ENCODE results near the gene NPFFR1. TPM values are rescaled to one million over a fixed set of nuclear protein-coding genes. Genes with fewer than 3 reads are reported as not detected.

NPFFR1 gene
- total RNA-seq, 2 experiments from 2014 or later: not detected

DNA sequence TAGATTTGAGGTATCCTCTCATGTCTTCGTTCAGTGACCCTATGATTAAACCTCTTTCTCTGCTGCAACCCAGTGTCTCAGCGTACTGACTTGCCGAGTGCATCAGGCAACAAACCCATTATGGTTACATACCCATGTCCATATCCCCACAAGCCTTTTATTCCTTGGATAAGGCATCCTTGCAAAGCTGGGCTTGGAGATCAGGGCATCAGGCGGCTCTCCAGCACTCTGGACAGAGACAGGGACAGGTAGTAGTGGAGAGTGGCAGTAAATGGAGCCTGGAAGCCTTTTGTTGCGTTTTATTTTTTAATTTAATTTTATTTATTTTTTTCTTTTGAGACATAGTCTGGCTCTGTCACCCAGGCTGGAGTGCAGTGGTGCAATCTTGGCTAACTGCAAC lies 32.0 kb upstream of the NPFFR1 start:
- BruUV-seq (replicated peaks): no TSS peak
- Histone ChIP-seq H3K36me3 (ENCODE audit: insufficient read depth, low read length) (peaks cover 9% of the 10 kb centered on the region; the same call in 1 of the 2 replicates), H3K4me3 (ENCODE audit: low read depth, low read length, poor library complexity, severe bottlenecking) (peak overlapping the region; percentile 3), H3K27ac (ENCODE audit: low read depth, low read length, poor library complexity, severe bottlenecking) (peak overlapping the region; percentile 84), H3K9me2 (ENCODE audit: insufficient read depth, low read length) (no peaks in the 10 kb centered on the region), H3K4me2 (ENCODE audit: low read length) (peak overlapping the region; percentile 82), H4K20me1 (ENCODE audit: insufficient read depth, low read length) (no peaks in the 10 kb centered on the region), H3K4me1 (ENCODE audit: insufficient read depth, low read length, poor library complexity, severe bottlenecking) (peaks cover 74% of the 10 kb centered on the region), H2AFZ (ENCODE audit: low read length) (no peak overlapping the region), H3K79me2 (ENCODE audit: insufficient read depth, low read depth, low read length) (no peaks in the 10 kb centered on the region), H3K9me3 (ENCODE audit: low read length) (no peaks in the 10 kb centered on the region)
- CTCF ChIA-PET (ENCODE audit: unreplicated experiment): no interaction called here
- no peak for DNase-seq (ENCODE audit: low spot score)
- intact Hi-C loops (cut with micrococcal nuclease; ENCODE audit: unreplicated experiment): loop anchor here (1.0 to 5.0 kb wide), 3 partner anchors 10 to 44 kb away; no protein-coding TSS in a partner anchor
- TF ChIP-seq EZH2phosphoT487 (IDR thresholded peaks at IDR 0.05; ENCODE audit: borderline replicate concordance, low read depth, low read length): no peak
- TF ChIP-seq, protein P1, sequence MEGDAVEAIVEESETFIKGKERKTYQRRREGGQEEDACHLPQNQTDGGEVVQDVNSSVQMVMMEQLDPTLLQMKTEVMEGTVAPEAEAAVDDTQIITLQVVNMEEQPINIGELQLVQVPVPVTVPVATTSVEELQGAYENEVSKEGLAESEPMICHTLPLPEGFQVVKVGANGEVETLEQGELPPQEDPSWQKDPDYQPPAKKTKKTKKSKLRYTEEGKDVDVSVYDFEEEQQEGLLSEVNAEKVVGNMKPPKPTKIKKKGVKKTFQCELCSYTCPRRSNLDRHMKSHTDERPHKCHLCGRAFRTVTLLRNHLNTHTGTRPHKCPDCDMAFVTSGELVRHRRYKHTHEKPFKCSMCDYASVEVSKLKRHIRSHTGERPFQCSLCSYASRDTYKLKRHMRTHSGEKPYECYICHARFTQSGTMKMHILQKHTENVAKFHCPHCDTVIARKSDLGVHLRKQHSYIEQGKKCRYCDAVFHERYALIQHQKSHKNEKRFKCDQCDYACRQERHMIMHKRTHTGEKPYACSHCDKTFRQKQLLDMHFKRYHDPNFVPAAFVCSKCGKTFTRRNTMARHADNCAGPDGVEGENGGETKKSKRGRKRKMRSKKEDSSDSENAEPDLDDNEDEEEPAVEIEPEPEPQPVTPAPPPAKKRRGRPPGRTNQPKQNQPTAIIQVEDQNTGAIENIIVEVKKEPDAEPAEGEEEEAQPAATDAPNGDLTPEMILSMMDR (conservative IDR thresholded peaks at IDR 0.05; ENCODE audit: low read length): no peak
- POLR2A ChIA-PET: interaction anchor here (1.0 to 2.4 kb wide), 4 partner anchors 9 to 23 kb away, joined by 3 to 9 read pairs (median 4); no protein-coding TSS in a partner anchor

DNA sequence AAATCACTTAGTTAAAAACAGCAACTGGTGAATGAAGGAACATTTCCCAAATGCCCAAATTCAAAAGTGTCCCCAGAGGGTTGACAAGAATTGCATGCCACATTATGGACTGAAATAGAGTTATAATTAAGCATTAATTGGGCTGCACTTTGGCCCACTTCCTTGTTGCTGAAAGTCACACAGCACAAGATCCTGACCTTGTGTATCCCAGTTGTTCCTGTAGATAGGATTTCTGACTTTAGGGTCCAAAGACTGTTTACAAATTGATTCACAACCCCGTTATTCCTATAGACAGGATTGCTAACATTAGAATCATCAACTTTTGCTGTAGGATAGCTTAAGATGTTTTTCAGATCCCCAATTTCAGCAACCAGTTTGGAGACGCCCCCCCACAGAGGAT lies 31.5 kb upstream of the NPFFR1 start:
- no peaks in the 10 kb centered on the region for H4K20me1 ChIP-seq (ENCODE audit: insufficient read depth, low read length)
- no peak for TF ChIP-seq EZH2phosphoT487 (IDR thresholded peaks at IDR 0.05; ENCODE audit: borderline replicate concordance, low read depth, low read length)
- TF ChIP-seq, protein P1 (conservative IDR thresholded peaks at IDR 0.05; ENCODE audit: low read length): no peak
- no peaks in the 10 kb centered on the region for H3K9me3 ChIP-seq (ENCODE audit: low read length)
- H3K27ac ChIP-seq (ENCODE audit: low read depth, low read length, poor library complexity, severe bottlenecking): peak overlapping the region; percentile 84
- peak overlapping the region; percentile 56 for H3K4me2 ChIP-seq (ENCODE audit: low read length)
- no peak overlapping the region for H2AFZ ChIP-seq (ENCODE audit: low read length)
- ChIA-PET CTCF (ENCODE audit: unreplicated experiment) (no interaction called here), POLR2A (interaction anchor here (1.0 to 1.3 kb wide), 3 partner anchors 10 to 22 kb away, joined by 3 to 5 read pairs (median 4); no protein-coding TSS in a partner anchor)
- no peaks in the 10 kb centered on the region for H3K9me2 ChIP-seq (ENCODE audit: insufficient read depth, low read length)
- intact Hi-C loops (cut with micrococcal nuclease; ENCODE audit: unreplicated experiment): loop anchor here (1.0 to 5.0 kb wide), 2 partner anchors 9 to 43 kb away; no protein-coding TSS in a partner anchor
- peak overlapping the region; percentile 3 for H3K4me3 ChIP-seq (ENCODE audit: low read depth, low read length, poor library complexity, severe bottlenecking)
- H3K4me1 ChIP-seq (ENCODE audit: insufficient read depth, low read length, poor library complexity, severe bottlenecking): peaks cover 74% of the 10 kb centered on the region
- H3K36me3 ChIP-seq (ENCODE audit: insufficient read depth, low read length): peaks cover 9% of the 10 kb centered on the region; the same call in 1 of the 2 replicates
- no peak for DNase-seq (ENCODE audit: low spot score)
- no TSS peak for BruUV-seq (replicated peaks)
- no peaks in the 10 kb centered on the region for H3K79me2 ChIP-seq (ENCODE audit: insufficient read depth, low read depth, low read length)

DNA sequence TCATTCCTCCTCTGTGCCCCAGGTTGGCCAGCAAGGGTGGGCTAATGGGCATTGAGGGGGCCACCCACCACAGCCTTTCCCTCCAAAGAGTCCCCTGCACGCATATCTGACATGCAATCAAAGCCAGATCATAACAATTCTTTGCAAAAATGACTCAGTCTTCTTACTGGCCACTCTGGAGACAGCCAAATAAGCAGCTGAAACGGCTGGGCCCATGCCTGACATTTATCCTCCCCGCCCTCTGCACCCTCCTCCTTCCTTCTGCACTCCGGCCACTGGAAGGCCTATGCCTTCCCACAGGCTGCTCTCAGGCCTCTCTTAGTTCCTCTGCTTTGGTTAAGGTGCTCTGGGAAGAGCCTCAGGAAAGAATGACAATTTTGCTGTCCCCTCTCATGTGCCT lies 29.2 kb upstream of the NPFFR1 start:
- Histone ChIP-seq H3K4me2 (ENCODE audit: low read length) (no peak overlapping the region), H3K36me3 (ENCODE audit: insufficient read depth, low read length) (peaks cover 9% of the 10 kb centered on the region; the same call in 1 of the 2 replicates), H3K9me3 (ENCODE audit: low read length) (no peaks in the 10 kb centered on the region), H2AFZ (ENCODE audit: low read length) (no peak overlapping the region), H3K4me3 (ENCODE audit: low read depth, low read length, poor library complexity, severe bottlenecking) (no peak overlapping the region), H4K20me1 (ENCODE audit: insufficient read depth, low read length) (no peaks in the 10 kb centered on the region), H3K9me2 (ENCODE audit: insufficient read depth, low read length) (no peaks in the 10 kb centered on the region), H3K27ac (ENCODE audit: low read depth, low read length, poor library complexity, severe bottlenecking) (no peak overlapping the region), H3K4me1 (ENCODE audit: insufficient read depth, low read length, poor library complexity, severe bottlenecking) (peaks cover 54% of the 10 kb centered on the region), H3K79me2 (ENCODE audit: insufficient read depth, low read depth, low read length) (no peaks in the 10 kb centered on the region)
- ChIA-PET CTCF (ENCODE audit: unreplicated experiment) (no interaction called here), POLR2A (interaction anchor here (1.0 to 1.1 kb wide), 3 partner anchors 10 to 42 kb away, joined by 3 to 4 read pairs (median 3); no protein-coding TSS in a partner anchor)
- TF ChIP-seq, protein P1 (conservative IDR thresholded peaks at IDR 0.05; ENCODE audit: low read length): no peak
- no peak for TF ChIP-seq EZH2phosphoT487 (IDR thresholded peaks at IDR 0.05; ENCODE audit: borderline replicate concordance, low read depth, low read length)
- BruUV-seq (replicated peaks): no TSS peak
- no peak for DNase-seq (ENCODE audit: low spot score)
- intact Hi-C loops (cut with micrococcal nuclease; ENCODE audit: unreplicated experiment): no loop called here
